Ishikawa (cell line): ENCODE results near the gene KIF5C.

ENCODE experiments used
- CEBPB ChIP-seq: IDR thresholded peaks from 2 replicates; pipeline ENCODE4 v1.6.1; 2012
- CREB1 ChIP-seq: IDR thresholded peaks from 2 replicates; pipeline ENCODE4 v1.6.1; 2012; ENCODE audit warnings: low read depth
- EGR1 ChIP-seq: IDR thresholded peaks from 2 replicates; pipeline ENCODE4 v1.6.1; 2012
- EP300 ChIP-seq: IDR thresholded peaks from 2 replicates; pipeline ENCODE4 v1.6.1; 2012; ENCODE audit warnings: borderline replicate concordance
- FOXM1 ChIP-seq: IDR thresholded peaks from 2 replicates; pipeline ENCODE4 v1.6.1; 2012; ENCODE audit warnings: low read depth, borderline replicate concordance
- MAX ChIP-seq: IDR thresholded peaks from 2 replicates; pipeline ENCODE4 v1.6.1; 2012
- NFIC ChIP-seq: IDR thresholded peaks from 2 replicates; pipeline ENCODE4 v1.6.1; 2012
- RAD21 ChIP-seq: IDR thresholded peaks from 2 replicates; pipeline ENCODE4 v1.6.1; 2012; ENCODE audit warnings: low read depth
- REST ChIP-seq: IDR thresholded peaks from 2 replicates; pipeline ENCODE4 v1.6.1; 2012; ENCODE audit warnings: low read depth, mild to moderate bottlenecking
- TAF1 ChIP-seq: IDR thresholded peaks from 2 replicates; pipeline ENCODE4 v1.6.1; 2012; ENCODE audit warnings: low read depth, mild to moderate bottlenecking
- TCF12 ChIP-seq: IDR thresholded peaks from 2 replicates; pipeline ENCODE4 v1.6.1; 2012; ENCODE audit warnings: low read depth
- TEAD4 ChIP-seq: IDR thresholded peaks from 2 replicates; pipeline ENCODE4 v1.6.1; 2012
- YY1 ChIP-seq: IDR thresholded peaks from 2 replicates; pipeline ENCODE4 v1.6.1; 2012; ENCODE audit warnings: low read depth
- ZBTB7A ChIP-seq: IDR thresholded peaks from 2 replicates; pipeline ENCODE4 v1.6.1; 2012; ENCODE audit warnings: low read depth

GRCh38 chr2:148983896-148984295 is 108.9 kb downstream of the KIF5C start:
- TF ChIP-seq TEAD4, result no peak
- no peak for TF ChIP-seq CEBPB
- no peak for TF ChIP-seq EP300
- TF ChIP-seq REST, result no peak
- no peak for TF ChIP-seq YY1
- TF ChIP-seq RAD21, result no peak
- no peak for TF ChIP-seq CREB1
- no peak for TF ChIP-seq EGR1
- TF ChIP-seq ZBTB7A, result no peak
- TF ChIP-seq FOXM1, result no peak
- TF ChIP-seq TAF1, result no peak
- no peak for TF ChIP-seq MAX
- TF ChIP-seq NFIC, result no peak
- TF ChIP-seq TCF12, result no peak
